ENCODE measurements around the gene CITED4. TPM values are rescaled to one million over a fixed set of nuclear protein-coding genes. Genes with fewer than 3 reads are reported as not detected.

CITED4 gene
- total RNA-seq, 1 donor from 2014 or later: 26.0 TPM

DNA sequence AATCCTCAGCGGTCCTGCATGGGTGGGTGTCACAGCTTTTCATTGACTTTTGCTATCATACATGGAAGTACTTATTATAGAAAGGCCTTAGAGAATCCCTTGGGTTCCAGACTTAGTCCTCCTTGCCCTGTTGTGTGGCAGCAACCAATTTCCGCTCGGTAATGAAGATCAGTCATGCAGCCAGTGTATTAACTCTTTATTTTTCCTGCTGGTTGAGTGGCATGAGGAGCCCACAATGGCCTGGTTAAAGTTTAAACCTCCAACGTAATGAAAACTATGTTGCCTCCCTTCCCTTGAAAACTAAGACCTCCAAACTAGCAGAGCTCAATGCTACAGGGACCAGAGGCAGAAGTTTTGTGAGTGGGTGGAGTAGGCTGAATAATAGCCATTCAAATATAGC lies 20.0 kb downstream of the CITED4 start:
- H3K27ac Mint-ChIP-seq (ENCODE audit: unreplicated experiment): no peak overlapping the region
- peaks cover 3% of the 10 kb centered on the region for H3K36me3 Mint-ChIP-seq (ENCODE audit: unreplicated experiment)
- H3K4me3 Mint-ChIP-seq (ENCODE audit: unreplicated experiment): no peak overlapping the region
- H3K27me3 Mint-ChIP-seq (ENCODE audit: unreplicated experiment): no peaks in the 10 kb centered on the region
- TF ChIP-seq, protein P1, sequence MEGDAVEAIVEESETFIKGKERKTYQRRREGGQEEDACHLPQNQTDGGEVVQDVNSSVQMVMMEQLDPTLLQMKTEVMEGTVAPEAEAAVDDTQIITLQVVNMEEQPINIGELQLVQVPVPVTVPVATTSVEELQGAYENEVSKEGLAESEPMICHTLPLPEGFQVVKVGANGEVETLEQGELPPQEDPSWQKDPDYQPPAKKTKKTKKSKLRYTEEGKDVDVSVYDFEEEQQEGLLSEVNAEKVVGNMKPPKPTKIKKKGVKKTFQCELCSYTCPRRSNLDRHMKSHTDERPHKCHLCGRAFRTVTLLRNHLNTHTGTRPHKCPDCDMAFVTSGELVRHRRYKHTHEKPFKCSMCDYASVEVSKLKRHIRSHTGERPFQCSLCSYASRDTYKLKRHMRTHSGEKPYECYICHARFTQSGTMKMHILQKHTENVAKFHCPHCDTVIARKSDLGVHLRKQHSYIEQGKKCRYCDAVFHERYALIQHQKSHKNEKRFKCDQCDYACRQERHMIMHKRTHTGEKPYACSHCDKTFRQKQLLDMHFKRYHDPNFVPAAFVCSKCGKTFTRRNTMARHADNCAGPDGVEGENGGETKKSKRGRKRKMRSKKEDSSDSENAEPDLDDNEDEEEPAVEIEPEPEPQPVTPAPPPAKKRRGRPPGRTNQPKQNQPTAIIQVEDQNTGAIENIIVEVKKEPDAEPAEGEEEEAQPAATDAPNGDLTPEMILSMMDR (IDR thresholded peaks at IDR 0.05): no peak
- no peaks in the 10 kb centered on the region for H3K4me1 Mint-ChIP-seq (ENCODE audit: unreplicated experiment)
- DNase-seq (ENCODE audit: extremely low spot score, unreplicated experiment): no peak
- peaks cover 6% of the 10 kb centered on the region for H3K9me3 Mint-ChIP-seq (ENCODE audit: unreplicated experiment)

DNA sequence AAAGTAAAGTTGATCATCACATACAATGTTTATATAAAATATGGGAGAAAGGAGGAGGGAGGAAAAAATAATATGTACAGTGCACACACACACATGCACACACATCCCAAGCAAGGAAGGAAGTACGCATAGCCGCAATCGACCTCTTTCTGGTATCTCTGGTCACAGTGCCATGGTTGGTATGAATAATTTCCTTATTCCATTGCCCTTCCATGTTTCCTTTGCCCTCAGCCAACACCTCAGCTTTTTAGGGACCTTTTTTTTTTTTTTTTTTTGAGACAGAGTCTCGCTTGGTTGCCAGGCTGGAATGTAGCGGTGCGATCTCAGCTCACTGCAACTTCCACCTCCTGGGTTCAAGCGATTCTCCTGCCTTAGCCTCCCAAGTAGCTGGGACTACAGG lies 20.6 kb downstream of the CITED4 start:
- Mint-ChIP-seq H3K4me3 (ENCODE audit: unreplicated experiment) (no peak overlapping the region), H3K27me3 (ENCODE audit: unreplicated experiment) (no peaks in the 10 kb centered on the region), H3K36me3 (ENCODE audit: unreplicated experiment) (peaks cover 3% of the 10 kb centered on the region), H3K4me1 (ENCODE audit: unreplicated experiment) (no peaks in the 10 kb centered on the region), H3K27ac (ENCODE audit: unreplicated experiment) (no peak overlapping the region), H3K9me3 (ENCODE audit: unreplicated experiment) (peaks cover 6% of the 10 kb centered on the region)
- TF ChIP-seq, protein P1 (IDR thresholded peaks at IDR 0.05): no peak
- DNase-seq (ENCODE audit: extremely low spot score, unreplicated experiment): no peak

DNA sequence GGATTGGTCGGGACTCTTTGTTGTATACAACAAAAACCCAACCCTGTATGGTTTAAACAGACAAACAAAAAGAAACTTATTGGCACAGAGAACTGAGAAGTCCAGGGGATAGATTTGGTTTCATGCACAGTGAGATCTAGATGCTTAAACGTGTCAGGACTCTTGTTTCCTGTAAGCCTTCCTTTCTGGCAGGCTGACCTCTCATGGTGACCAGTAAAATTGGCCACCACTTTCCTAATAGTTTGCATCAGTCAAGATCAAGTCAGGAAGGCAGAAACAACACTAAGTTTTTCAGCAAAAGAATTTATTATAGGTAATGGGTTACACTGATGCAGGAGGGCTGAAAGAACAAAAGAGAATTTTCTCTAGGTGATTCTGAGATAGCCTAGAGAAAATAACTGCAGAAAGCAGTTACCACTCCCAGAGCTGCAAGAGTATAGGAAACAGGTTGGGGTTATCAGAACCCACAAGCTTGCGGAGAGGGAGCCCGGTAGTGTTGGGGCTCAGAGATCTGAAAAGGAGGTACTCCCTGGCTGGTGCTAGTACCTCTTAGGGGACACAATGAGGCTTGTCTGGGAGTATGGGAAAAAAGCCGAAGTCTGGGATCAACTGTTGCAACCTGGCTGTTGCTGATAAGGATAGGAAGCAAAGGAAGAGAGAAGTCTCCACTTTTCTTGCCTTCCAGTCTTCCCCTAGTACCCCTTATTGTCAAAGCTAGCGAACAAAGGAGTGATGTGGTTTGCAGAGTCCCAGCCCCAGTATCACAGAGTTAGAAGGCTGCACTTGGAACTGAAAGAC lies 21.4 kb downstream of the CITED4 start:
- Mint-ChIP-seq H3K4me3 (ENCODE audit: unreplicated experiment) (no peak overlapping the region), H3K36me3 (ENCODE audit: unreplicated experiment) (peaks cover 3% of the 10 kb centered on the region), H3K9me3 (ENCODE audit: unreplicated experiment) (peaks cover 6% of the 10 kb centered on the region), H3K4me1 (ENCODE audit: unreplicated experiment) (no peaks in the 10 kb centered on the region), H3K27ac (ENCODE audit: unreplicated experiment) (no peak overlapping the region), H3K27me3 (ENCODE audit: unreplicated experiment) (no peaks in the 10 kb centered on the region)
- TF ChIP-seq, protein P1 (IDR thresholded peaks at IDR 0.05): no peak
- DNase-seq (ENCODE audit: extremely low spot score, unreplicated experiment): no peak

DNA sequence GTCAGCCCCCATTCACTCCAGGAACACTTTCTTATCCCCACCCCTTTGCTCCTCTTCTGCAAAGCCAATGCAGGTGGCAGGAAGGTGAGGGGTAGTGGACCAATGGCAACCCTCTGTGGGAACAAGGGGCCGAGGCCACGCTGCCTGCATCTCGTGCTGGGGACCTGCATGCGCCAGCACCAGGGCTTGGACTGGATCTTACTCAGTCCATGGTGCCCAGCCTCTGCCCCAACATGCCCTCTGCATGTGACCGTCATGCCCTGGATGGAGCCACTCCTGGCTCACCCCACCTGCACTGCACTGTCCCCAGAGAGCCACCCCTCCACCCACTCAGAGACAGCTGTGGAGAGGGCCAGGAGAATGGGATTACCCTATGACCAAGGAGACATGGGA lies 22.2 kb downstream of the CITED4 start:
- no peaks in the 10 kb centered on the region for H3K4me1 Mint-ChIP-seq (ENCODE audit: unreplicated experiment)
- DNase-seq (ENCODE audit: extremely low spot score, unreplicated experiment): no peak
- no peak overlapping the region for H3K27ac Mint-ChIP-seq (ENCODE audit: unreplicated experiment)
- peaks cover 6% of the 10 kb centered on the region for H3K9me3 Mint-ChIP-seq (ENCODE audit: unreplicated experiment)
- H3K36me3 Mint-ChIP-seq (ENCODE audit: unreplicated experiment): peaks cover 3% of the 10 kb centered on the region
- no peaks in the 10 kb centered on the region for H3K27me3 Mint-ChIP-seq (ENCODE audit: unreplicated experiment)
- TF ChIP-seq, protein P1 (IDR thresholded peaks at IDR 0.05): no peak
- H3K4me3 Mint-ChIP-seq (ENCODE audit: unreplicated experiment): no peak overlapping the region

DNA sequence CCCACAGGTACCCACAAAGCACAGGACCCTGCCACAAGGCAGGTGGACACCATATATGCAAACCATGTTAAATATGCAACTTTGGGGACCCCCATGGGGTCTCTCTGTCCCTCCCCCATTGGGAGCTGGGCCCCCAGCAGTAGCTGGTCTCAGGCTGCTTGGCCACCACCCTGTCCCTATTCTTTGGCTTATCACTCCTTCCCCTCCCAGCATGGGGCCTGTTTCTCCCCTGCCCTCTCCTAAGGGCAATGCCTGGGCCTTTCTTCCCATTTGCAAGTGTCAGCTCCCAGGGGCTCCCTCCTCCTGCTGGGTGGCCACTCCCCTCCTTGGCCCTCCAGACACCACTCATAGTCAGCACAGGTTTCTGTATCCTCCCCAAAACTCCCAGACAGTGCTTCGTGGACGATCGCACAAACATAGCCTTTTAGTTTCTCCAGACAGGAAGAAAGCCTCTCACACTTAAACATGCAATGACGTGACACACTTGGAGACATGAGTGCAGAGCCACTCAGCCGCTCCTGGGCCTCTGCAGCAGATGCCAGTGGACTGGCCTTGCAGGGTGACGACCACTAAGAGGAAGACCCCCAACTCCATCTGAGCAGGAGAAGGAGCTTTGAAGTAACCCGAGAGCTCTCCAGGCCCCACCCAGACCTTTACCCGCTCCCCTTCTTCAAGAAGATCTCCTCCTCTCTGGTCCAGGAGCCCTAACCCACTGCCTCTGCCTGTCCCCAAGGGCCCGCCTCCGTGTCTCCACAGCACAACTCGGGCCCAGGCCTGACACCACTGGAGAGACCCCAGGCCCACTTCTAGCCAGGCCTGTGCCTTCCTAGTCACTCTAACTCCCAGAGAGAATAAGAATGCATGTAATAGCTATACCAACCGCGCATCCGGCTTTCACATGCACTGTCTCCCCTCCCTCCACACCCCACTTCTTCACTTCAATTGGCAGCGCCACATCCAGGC lies 22.9 kb downstream of the CITED4 start:
- no peak overlapping the region for H3K4me3 Mint-ChIP-seq (ENCODE audit: unreplicated experiment)
- H3K27me3 Mint-ChIP-seq (ENCODE audit: unreplicated experiment): no peaks in the 10 kb centered on the region
- no peaks in the 10 kb centered on the region for H3K4me1 Mint-ChIP-seq (ENCODE audit: unreplicated experiment)
- H3K36me3 Mint-ChIP-seq (ENCODE audit: unreplicated experiment): peaks cover 3% of the 10 kb centered on the region
- TF ChIP-seq, protein P1 (IDR thresholded peaks at IDR 0.05): no peak
- H3K27ac Mint-ChIP-seq (ENCODE audit: unreplicated experiment): no peak overlapping the region
- peaks cover 6% of the 10 kb centered on the region for H3K9me3 Mint-ChIP-seq (ENCODE audit: unreplicated experiment)
- DNase-seq (ENCODE audit: extremely low spot score, unreplicated experiment): no peak

Data from osteocyte (in vitro differentiated cells).